ACC112 (cell line): Measurements from ENCODE around the gene GALC.

Source experiments
- H2AFZ ChIP-seq: fragments of 200-600 bp; sonication (generic); one replicate; pipeline ENCODE4 v1.6.0; 2017; ENCODE audit warnings: antibody characterized with exemption, low read length; ENCODE audit not compliant: unreplicated experiment
- H3K27ac ChIP-seq: fragments of 200-600 bp; sonication (generic); 2 replicates; pipeline ENCODE4 v1.5.1; 2014; ENCODE audit warnings: low read depth, mild to moderate bottlenecking, antibody characterized with exemption, low read length, moderate library complexity
- H3K27me3 ChIP-seq: fragments of 200-600 bp; sonication (generic); 2 replicates; pipeline ENCODE4 v1.6.1; 2014; ENCODE audit warnings: mild to moderate bottlenecking, antibody characterized with exemption, low read length, moderate library complexity, mixed read lengths; ENCODE audit not compliant: insufficient read depth
- H3K36me3 ChIP-seq: fragments of 200-600 bp; sonication (generic); 2 replicates; pipeline ENCODE4 v1.6.1; 2016; ENCODE audit warnings: mild to moderate bottlenecking, antibody characterized with exemption, low read length, moderate library complexity, mixed read lengths; ENCODE audit not compliant: insufficient read depth
- H3K4me1 ChIP-seq: fragments of 200-600 bp; sonication (generic); one replicate; pipeline ENCODE4 v1.6.1; 2016; ENCODE audit warnings: low read length, mixed read lengths; ENCODE audit not compliant: insufficient read depth, unreplicated experiment, control insufficient read depth
- H3K4me3 ChIP-seq: fragments of 200-600 bp; sonication (generic); 2 replicates; pipeline ENCODE4 v1.5.1; 2014; ENCODE audit warnings: mild to moderate bottlenecking, low read depth, low read length
- H3K79me2 ChIP-seq: fragments of 200-600 bp; sonication (generic); one replicate; pipeline ENCODE4 v1.6.0; 2016; ENCODE audit warnings: low read length; ENCODE audit not compliant: control insufficient read depth, unreplicated experiment, insufficient read depth

Gene GALC

DNA sequence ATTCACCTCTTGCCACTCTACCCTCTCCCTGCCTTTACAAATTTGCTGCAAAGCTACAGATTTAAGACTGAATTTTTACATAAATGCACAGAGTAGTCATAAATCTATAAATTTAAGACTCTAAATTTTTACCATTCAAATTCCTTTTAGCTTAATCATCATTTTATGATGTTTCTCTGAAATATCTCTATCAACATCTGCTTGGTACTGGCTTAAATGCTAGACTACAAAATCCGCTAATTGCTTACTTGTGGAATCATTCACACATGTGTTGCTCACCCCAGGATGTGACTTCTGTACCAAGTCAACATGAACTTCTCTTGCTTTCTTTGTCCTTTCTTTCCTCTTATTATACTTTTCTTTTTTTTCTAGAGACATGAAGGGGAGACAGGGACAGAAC, 109.2 kb downstream of the GALC start:
- H3K4me1 ChIP-seq = no peaks in the 10 kb centered on the region
- no peaks in the 10 kb centered on the region for H3K27me3 ChIP-seq
- H3K79me2 ChIP-seq = no peaks in the 10 kb centered on the region
- no peak overlapping the region for H3K27ac ChIP-seq
- H3K36me3 ChIP-seq = no peaks in the 10 kb centered on the region
- H3K4me3 ChIP-seq = no peak overlapping the region
- no peak overlapping the region for H2AFZ ChIP-seq
